HK-2 (cell line): Measurements from ENCODE around the gene MADCAM1.
A peak's percentile ranks its signal among the peaks of the same experiment; 100 is the strongest.
"Not testable (repeated sequence)": the region's sequence is repeated elsewhere in the genome, so short reads cannot be mapped to it uniquely, and the experiment has no call there.

ENCODE experiments used
- DNase-seq: peaks from one replicate; pipeline ENCODE4 v3.0.0-alpha.2; 2018; ENCODE audit not compliant: unreplicated experiment

The MADCAM1 gene

GRCh38 chr19:496112-496665, at the start of gene MADCAM1:
MADCAM1 (plus strand) TSS chr19:496486; CDS start chr19:496500, 14 bp downstream.
- DNase-seq: no peak

- DNase-seq: no peak
Observed at GRCh38 chr19:447064-447426, 49.2 kb upstream of the MADCAM1 start.

GRCh38 chr19:447816-448560, 48.3 kb upstream of the MADCAM1 start:
- no peak for DNase-seq

- DNase-seq: no peak
Observed at GRCh38 chr19:449916-450315, 46.4 kb upstream of the MADCAM1 start.

GRCh38 chr19:450912-451481, 45.3 kb upstream of the MADCAM1 start:
- not testable (repeated sequence) for DNase-seq

GRCh38 chr19:452829-453228, 43.5 kb upstream of the MADCAM1 start:
- DNase-seq: no peak

GRCh38 chr19:453606-454005, 42.7 kb upstream of the MADCAM1 start:
- no peak for DNase-seq

- no peak for DNase-seq
Observed at GRCh38 chr19:455031-455705, 41.1 kb upstream of the MADCAM1 start.

GRCh38 chr19:455851-456546, 40.3 kb upstream of the MADCAM1 start:
- no peak for DNase-seq

- no peak for DNase-seq
Observed at GRCh38 chr19:456547-457110, 39.7 kb upstream of the MADCAM1 start.

- DNase-seq: no peak
Observed at GRCh38 chr19:457636-458035, 38.6 kb upstream of the MADCAM1 start.

GRCh38 chr19:458091-459042, 37.9 kb upstream of the MADCAM1 start:
- DNase-seq: no peak

- peak; percentile 56 for DNase-seq
Observed at GRCh38 chr19:459724-460511, 36.4 kb upstream of the MADCAM1 start.

GRCh38 chr19:460877-461720, 35.2 kb upstream of the MADCAM1 start, which contains the start of gene SHC2:
SHC2 (minus strand) TSS chr19:461033; CDS start chr19:460996, 37 bp downstream.
- no peak for DNase-seq

- no peak for DNase-seq
Observed at GRCh38 chr19:461721-462551, 34.4 kb upstream of the MADCAM1 start.

GRCh38 chr19:463483-464207, 32.6 kb upstream of the MADCAM1 start:
- no peak for DNase-seq

GRCh38 chr19:464208-464545, 32.1 kb upstream of the MADCAM1 start:
- DNase-seq: no peak
